ENCODE results near the gene SRSF8.

- TF ChIP-seq CREB1 (IDR thresholded peaks at IDR 0.05) (no peak), CREB1 (CRISPR knock-in tag; IDR thresholded peaks at IDR 0.05) (no peak), CHD7 (IDR thresholded peaks at IDR 0.05; ENCODE audit: low read depth, low read length) (no peak), SIRT6 (IDR thresholded peaks at IDR 0.05; ENCODE audit: low read depth, low read length) (no peak), HSF4 (CRISPR knock-in tag; IDR thresholded peaks at IDR 0.05; ENCODE audit: borderline replicate concordance) (no peak), ZSCAN29 (IDR thresholded peaks at IDR 0.05) (no peak), JUNB (CRISPR knock-in tag; conservative IDR thresholded peaks at IDR 0.05) (no peak), TARDBP (IDR thresholded peaks at IDR 0.05) (no peak), ZNF316 (IDR thresholded peaks at IDR 0.05) (no peak), GATA2 (CRISPR knock-in tag; IDR thresholded peaks at IDR 0.05) (no peak), ZNF449 (CRISPR knock-in tag; IDR thresholded peaks at IDR 0.05) (no peak)
- TF ChIP-seq, protein P1, sequence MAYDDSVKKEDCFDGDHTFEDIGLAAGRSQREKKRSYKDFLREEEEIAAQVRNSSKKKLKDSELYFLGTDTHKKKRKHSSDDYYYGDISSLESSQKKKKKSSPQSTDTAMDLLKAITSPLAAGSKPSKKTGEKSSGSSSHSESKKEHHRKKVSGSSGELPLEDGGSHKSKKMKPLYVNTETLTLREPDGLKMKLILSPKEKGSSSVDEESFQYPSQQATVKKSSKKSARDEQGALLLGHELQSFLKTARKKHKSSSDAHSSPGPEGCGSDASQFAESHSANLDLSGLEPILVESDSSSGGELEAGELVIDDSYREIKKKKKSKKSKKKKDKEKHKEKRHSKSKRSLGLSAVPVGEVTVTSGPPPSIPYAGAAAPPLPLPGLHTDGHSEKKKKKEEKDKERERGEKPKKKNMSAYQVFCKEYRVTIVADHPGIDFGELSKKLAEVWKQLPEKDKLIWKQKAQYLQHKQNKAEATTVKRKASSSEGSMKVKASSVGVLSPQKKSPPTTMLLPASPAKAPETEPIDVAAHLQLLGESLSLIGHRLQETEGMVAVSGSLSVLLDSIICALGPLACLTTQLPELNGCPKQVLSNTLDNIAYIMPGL (CRISPR knock-in tag; IDR thresholded peaks at IDR 0.05): no peak
- TF ChIP-seq, protein P2, sequence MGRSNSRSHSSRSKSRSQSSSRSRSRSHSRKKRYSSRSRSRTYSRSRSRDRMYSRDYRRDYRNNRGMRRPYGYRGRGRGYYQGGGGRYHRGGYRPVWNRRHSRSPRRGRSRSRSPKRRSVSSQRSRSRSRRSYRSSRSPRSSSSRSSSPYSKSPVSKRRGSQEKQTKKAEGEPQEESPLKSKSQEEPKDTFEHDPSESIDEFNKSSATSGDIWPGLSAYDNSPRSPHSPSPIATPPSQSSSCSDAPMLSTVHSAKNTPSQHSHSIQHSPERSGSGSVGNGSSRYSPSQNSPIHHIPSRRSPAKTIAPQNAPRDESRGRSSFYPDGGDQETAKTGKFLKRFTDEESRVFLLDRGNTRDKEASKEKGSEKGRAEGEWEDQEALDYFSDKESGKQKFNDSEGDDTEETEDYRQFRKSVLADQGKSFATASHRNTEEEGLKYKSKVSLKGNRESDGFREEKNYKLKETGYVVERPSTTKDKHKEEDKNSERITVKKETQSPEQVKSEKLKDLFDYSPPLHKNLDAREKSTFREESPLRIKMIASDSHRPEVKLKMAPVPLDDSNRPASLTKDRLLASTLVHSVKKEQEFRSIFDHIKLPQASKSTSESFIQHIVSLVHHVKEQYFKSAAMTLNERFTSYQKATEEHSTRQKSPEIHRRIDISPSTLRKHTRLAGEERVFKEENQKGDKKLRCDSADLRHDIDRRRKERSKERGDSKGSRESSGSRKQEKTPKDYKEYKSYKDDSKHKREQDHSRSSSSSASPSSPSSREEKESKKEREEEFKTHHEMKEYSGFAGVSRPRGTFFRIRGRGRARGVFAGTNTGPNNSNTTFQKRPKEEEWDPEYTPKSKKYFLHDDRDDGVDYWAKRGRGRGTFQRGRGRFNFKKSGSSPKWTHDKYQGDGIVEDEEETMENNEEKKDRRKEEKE (IDR thresholded peaks at IDR 0.05; ENCODE audit: borderline replicate concordance in 1 of 2, control insufficient read depth in 1 of 2, low read depth in 2 of 2, low read length in 1 of 2): no peak
Observed at GRCh38 chr11:95045812-95046211, 20.9 kb upstream of the SRSF8 start.
